Measurements from ENCODE around the gene PDLIM1.

GRCh38 chr10:95329296-95329695 lies 38.5 kb upstream of the PDLIM1 start:
- no peak for TF ChIP-seq CTCF (IDR thresholded peaks at IDR 0.05)
- TF ChIP-seq POLR2A (IDR thresholded peaks at IDR 0.05): no peak
